Stimulated activated CD8-positive, alpha-beta memory T cell treated with anti-CD3 and anti-CD28 coated beads, Interleukin-7, amount 100 ng/mL, for 1 hour (primary cell): ENCODE results near the gene KCNA3.

Experiments used
- DNase-seq, 2 donors: peaks; one replicate each; pipeline ENCODE4 v3.0.0-alpha.2; 2020; ENCODE audit warnings: low read depth in 2 of 2

The KCNA3 gene

DNA sequence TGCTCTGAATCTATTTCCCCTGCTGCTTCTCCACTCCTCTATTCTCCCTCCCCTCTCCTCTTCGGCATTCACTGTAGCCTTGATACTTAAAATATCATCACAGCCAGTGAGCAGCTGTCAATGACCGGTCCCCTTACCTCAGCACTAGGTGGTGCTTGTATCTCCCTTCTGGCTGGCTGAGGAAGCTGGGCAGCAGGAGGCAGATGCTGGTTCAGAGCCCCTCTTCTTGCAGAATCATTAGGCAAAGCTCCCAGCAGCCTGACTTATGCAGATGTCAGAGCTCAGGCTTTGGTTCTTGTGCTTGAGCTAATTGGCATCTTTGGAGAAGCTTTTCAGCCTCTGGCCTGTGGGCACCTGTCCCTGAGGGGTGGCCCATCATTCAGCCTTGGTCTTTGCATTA is 36.7 kb downstream of the KCNA3 start:
- no peak for DNase-seq

DNA sequence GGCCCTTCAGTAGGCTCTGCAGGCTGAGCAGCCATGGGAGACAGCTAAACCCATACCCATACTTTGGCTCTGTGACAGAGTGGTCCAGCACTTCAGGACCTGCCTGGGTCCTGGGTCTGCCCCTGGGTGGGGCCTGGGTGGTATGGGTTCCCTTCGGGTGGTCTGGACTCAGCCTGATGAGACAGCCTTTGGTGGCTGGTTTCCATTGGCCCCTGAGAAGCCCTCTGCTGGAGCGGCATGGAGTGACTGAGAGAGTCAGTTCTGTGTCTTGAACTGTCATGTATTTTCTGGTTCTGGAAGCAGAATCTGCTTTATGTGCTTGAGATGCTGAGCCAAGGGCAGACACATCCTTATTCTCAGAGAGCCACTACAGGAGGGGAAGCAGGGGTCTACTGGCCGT is 37.3 kb downstream of the KCNA3 start:
- no peak for DNase-seq

DNA sequence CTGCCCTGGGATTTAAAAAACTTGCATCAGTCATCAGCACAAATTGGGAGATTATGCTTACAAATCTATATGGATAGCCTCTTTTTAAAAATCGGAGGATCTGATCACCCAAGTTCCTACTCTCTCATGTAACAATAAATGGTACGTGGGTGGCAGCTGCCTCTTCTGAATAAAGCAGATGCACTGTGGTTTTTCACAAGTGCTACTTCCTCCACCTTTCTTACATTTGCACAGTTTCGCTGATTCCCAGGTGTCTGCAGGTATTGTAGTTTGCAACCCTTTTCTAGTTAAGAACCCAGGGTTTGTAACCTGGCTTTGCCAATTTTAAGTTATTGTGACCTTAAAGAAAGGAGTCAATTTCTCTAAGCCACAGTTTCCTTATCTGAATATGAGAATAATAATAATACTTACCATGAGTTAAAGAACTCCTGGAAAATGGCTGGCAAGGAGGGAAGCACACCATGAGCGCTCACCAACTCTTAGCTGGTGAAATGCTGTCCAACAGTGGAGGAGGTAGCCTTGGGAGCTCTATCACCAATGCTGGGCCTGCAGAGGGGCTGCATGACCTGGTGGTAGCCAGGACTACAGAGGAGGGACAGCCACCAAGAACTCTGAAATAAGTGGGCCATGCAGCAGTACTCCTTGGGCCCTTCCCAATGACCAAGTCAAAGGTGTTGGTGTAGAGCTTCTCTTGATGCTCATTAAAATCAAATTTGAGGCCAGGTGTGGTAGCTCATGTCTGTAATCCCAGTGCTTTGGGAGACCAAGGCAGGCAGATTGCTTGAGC is 38.4 kb downstream of the KCNA3 start:
- no peak for DNase-seq

DNA sequence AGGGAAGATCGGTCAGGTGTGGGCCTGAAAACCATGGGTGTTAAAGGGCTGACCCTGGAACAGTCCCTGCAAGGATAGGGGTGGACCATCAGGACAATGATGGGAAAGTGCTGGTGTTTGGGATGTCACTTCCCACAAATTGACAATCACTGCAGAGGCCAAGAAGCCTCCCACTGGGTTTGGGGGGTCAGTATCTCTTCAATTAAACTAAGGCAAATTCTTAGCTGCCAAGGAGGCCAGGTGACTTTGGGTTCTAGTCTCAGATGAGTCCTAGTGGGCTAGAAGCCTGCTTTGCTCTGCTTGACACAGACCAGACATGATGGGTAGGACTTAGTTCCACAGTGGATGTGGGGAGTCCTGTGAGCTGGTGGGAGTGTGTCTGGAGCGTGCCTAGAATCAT is 39.3 kb downstream of the KCNA3 start:
- no peak for DNase-seq

DNA sequence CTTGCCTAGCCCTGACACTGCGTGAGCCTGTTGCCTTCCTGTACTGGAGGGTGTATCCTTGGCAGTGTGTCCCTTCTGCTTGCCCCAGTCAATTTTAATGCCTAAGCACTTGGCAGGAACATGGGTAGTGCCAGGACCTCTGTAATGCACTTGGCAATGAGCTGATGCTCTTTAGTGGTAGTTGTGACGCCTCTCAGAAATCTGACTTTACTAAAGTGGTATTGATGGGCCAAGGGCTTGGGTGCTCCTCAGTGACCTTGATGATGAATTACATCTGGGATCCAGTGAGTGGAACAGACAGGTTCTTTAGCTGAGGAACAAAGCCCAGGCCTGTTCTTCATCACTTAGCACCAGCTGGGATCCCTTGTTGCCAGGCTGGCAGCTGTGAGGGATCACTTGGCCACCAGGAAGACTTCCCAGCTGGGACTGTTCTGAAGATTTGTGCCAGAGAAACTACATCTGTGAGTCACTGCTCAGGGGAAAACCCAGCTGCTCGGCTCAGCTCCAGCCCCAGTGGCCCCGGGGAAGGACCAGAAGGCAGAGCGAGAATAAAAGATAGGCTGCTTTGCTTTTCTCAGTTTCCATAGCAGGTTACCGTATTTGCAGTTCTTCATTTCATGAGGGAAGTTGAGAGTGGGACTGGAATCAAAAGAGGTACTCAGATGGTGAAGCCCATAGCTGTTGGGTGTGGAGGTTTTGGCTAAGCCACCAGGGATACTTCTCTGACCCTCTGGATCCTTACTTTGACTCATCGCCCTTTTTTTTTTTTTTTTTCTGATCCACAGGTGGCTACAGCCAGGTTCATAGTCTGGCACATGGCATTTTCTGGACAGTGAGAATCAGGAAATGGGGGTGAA is 40.1 kb downstream of the KCNA3 start:
- DNase-seq, result no peak

DNA sequence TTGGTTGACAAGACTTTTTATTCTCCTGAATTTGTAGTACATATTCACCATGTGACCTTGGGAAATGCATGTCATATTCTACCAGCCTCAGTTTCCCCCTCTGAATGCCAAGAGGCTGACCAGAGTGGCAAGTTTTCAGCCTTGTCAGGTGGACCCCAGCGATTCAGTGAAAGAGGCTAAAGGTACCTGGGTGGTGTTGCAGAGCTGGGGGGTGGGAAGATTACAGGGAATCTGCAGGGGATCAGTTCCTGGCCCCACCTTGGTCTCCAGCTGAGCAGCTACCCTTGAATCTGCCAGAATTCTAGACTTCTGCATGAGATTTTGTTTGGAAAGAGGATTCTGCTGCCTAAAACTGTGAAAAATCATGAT is 40.7 kb downstream of the KCNA3 start:
- DNase-seq, result no peak

DNA sequence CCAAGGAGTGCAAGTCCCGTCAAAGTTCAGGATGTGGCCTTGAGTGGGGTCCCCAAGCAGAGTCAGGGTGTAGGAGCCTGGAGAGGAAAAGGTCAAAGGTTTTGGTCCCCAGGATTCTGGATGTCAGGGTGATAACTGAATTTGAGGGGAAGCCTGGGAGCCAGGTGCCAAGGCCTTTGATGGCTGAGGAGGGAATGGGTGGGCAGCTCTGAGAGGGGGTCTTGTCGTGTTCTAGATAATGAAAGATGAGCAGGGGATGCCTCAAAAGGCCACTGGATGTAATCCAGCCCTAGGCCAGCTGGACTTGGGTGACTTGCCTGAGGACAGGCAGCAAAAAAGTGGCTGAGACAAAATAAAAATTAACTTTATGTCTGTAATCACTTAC is 41.1 kb downstream of the KCNA3 start:
- no peak for DNase-seq

DNA sequence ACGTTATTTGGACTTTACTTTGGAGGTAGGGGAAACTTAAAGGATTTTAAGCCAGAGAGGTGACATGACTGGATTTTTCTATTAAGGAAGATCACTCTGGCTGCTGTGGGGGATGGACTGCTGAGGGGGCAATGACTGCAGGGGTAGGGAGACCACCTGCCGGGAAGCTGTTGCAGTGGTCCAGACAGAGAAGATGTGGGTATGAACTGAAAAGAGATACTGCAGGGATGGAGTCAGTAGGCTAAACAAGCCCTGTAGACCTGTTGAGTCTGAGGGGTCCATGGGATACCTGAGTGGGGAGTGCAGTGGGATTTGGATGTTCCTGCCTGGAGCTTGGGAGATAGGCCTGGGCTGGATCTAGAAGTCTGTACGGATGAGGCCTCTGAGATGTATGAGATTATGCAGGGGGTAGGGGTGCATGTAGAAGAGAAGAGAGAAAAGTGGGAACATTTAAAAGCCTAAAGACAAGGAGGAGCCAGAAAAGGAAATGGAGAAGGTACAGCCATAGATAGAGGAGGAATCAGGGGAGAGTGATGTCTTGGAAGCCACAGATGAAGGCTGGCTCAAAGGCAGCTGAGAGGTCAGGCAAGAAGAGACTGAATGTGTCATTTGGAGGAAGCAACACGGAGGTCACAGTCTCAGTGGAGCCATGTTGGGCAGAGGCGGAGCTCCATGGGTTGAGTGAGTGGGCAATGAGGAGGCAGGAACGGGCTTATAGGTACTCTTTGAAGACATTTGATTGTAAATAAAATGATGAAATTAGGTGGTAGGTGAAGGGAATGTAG is 42.7 kb downstream of the KCNA3 start:
- no peak for DNase-seq

DNA sequence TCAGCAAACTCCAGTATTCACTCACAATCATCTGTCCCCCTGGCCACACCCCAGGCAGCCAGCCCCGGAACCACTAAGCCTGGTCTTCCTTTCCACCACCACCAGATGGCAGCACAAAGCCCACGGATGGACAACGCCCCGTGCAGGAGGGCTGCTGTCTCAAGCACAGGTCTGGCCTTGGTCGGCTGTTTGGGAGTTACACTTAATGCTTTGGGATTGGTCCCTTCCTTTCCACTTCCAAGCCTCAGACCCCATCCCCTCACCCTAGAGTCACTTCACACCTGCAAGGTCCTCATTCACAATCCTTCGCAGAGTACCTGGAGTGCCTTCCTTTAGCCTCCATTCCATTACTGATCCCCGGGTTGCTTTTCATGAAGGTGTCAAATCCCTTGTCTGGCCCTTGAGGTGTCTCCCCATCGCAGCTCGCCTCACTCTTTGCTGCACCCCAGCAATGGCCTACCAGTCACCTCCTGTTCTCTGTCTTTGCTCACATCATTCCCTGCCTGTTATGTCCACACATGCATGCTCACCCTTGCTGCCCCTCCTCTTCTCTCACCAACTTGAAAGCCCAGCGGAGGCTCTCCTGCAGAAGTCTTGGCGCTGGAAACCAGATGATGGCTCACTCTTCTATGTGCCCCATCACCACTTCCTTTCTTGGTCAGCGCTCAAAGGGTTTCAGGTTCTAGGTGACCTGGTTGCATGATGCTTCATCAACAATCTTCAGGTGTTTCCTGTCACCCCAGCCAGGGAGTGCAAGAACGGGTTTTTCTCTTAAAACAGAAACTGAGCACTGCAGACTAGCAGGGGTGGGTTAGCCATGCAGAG is 43.7 kb downstream of the KCNA3 start:
- peak; percentile 66 to 74 for DNase-seq

DNA sequence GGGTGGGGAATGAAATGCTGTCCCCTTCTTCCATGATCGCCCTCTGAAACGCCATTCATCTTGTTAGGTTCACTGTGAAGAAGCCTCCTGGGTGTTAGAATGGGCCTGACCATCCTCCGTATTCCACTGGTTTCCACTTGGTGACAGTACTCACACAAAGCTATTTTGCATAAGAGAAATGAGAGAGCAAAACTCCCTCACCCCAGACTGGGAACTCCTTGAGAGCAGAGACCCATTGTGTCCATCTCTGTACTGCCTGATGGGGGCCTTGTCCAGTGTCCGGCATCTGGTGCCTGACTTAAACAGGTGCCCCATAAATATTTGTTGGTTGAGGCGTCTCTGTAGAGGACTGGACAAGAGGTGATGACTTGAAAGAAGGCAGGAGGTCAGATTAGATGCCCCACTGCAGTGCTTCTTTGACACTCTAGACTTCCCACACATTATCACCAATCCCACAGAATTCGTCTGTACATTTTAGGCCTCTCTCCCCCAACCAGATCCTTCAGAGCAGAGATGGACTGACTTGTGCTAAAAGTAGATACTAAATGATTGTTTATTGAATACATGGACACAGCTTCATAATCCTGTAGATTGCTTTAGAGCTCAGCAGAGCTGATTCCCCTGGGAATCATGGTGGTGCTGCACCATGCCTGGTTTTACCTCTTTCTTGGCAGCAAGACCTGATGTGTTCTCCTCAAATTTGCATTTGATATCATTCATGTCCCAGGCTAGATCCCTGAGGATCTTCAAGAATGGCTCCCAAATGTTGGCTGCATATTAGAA is 46.2 kb downstream of the KCNA3 start:
- DNase-seq, result no peak

DNA sequence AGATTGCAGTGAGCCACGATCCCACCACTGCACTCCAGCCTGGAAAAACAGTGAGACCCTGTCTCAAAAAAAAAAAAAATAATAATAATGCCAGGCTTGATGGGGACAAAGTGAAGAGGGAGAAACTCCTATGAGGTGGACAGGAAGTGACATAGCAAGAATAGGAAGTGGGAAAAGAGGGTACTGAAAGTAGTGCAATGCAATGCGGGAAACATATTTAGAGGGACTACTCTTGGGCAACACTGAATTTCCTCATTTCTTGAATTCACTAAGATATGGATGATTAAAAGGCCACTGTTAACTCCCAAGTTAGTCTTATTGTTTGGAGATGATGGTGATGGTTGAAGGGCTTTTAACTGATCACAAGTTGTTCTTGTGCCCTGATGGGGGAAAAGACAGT is 47.0 kb downstream of the KCNA3 start:
- DNase-seq, result no peak

DNA sequence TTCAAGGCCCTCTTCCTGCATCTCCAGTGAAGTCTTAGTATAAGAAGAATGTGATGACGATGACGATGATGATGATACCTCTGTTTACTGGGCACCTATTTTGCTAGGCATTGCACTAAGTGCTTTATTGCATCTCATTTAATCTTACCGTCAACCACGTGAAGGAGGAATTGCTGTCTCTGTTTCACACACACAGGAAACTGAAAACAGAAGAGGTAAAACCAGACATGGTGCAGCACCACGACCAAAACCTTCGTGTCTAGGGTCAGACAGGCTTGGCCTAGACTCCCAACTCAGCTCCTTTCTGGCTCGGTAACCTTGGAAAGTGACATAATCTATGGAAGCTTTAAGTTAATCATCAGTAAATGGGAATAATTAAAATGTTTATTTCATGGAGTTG is 47.9 kb downstream of the KCNA3 start:
- no peak for DNase-seq
